ENCODE measurements around the gene SPAG16. TPM values are rescaled to one million over a fixed set of nuclear protein-coding genes. Genes with fewer than 3 reads are reported as not detected.

Gene SPAG16
- total RNA-seq, 2 experiments from 2014 or later = 2.8 to 3.2 TPM

DNA sequence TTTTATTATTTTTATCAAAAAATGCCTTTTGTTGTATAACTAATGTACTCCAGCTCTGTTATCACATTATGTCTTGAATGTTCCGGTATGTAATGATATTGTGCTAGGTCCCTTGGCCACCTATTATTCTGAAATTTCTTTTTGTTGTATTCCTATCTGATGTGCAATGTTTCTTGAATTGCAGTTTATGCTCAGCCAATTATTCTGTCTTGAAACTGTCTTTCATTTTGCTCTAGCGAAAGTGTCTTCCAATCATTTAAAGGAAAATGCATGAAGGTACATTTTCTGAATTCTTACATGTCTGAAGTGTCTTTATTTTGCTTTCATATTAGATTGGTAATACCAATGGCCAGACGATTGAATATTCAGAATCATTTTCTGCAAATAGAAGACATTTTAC lies 277.5 kb downstream of the SPAG16 start:
- Mint-ChIP-seq H3K9me3 (peaks cover 11% of the 10 kb centered on the region), H3K36me3 (ENCODE audit: low read depth) (no peaks in the 10 kb centered on the region), H3K4me3 (no peak overlapping the region), H3K27ac (no peak overlapping the region), H3K4me1 (ENCODE audit: low read depth) (no peaks in the 10 kb centered on the region), H3K27me3 (no peaks in the 10 kb centered on the region)
- no peak overlapping the region for H3K4me3 ChIP-seq (ENCODE audit: low read length)
- H3K27me3 ChIP-seq (ENCODE audit: control insufficient read depth in 1 of 2, insufficient read depth in 2 of 2, low read length in 2 of 2) = no peaks in the 10 kb centered on the region
- ATAC-seq (ENCODE audit: poor library complexity) = no peak
- intact Hi-C loops (cut with DNase I, micrococcal nuclease) = no loop called here
- CTCF ChIA-PET = no interaction called here
- no peaks in the 10 kb centered on the region for H3K9me3 ChIP-seq (ENCODE audit: control insufficient read depth in 1 of 2, insufficient read depth in 1 of 2, low read length in 2 of 2)
- H3K4me1 ChIP-seq (ENCODE audit: insufficient read depth, low read length) = no peaks in the 10 kb centered on the region
- TF ChIP-seq, protein P1, sequence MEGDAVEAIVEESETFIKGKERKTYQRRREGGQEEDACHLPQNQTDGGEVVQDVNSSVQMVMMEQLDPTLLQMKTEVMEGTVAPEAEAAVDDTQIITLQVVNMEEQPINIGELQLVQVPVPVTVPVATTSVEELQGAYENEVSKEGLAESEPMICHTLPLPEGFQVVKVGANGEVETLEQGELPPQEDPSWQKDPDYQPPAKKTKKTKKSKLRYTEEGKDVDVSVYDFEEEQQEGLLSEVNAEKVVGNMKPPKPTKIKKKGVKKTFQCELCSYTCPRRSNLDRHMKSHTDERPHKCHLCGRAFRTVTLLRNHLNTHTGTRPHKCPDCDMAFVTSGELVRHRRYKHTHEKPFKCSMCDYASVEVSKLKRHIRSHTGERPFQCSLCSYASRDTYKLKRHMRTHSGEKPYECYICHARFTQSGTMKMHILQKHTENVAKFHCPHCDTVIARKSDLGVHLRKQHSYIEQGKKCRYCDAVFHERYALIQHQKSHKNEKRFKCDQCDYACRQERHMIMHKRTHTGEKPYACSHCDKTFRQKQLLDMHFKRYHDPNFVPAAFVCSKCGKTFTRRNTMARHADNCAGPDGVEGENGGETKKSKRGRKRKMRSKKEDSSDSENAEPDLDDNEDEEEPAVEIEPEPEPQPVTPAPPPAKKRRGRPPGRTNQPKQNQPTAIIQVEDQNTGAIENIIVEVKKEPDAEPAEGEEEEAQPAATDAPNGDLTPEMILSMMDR (IDR thresholded peaks at IDR 0.05) = no peak
- POLR2A ChIA-PET = no interaction called here
- H3K36me3 ChIP-seq (ENCODE audit: insufficient read depth, low read length) = no peaks in the 10 kb centered on the region
- no peak overlapping the region for H3K27ac ChIP-seq (ENCODE audit: low read depth in 1 of 2, low read length in 2 of 2)
- no peak for DNase-seq

GRCh38 chr2:213562539-213563180 lies 278.4 kb downstream of the SPAG16 start:
- no peaks in the 10 kb centered on the region for H3K36me3 ChIP-seq (ENCODE audit: insufficient read depth, low read length)
- ATAC-seq (ENCODE audit: poor library complexity) = no peak
- peaks cover 11% of the 10 kb centered on the region for H3K9me3 Mint-ChIP-seq
- H3K4me1 Mint-ChIP-seq (ENCODE audit: low read depth) = no peaks in the 10 kb centered on the region
- TF ChIP-seq, protein P1 (IDR thresholded peaks at IDR 0.05) = no peak
- no peaks in the 10 kb centered on the region for H3K9me3 ChIP-seq (ENCODE audit: control insufficient read depth in 1 of 2, insufficient read depth in 1 of 2, low read length in 2 of 2)
- no peak overlapping the region for H3K4me3 ChIP-seq (ENCODE audit: low read length)
- DNase-seq = no peak
- no peaks in the 10 kb centered on the region for H3K27me3 ChIP-seq (ENCODE audit: control insufficient read depth in 1 of 2, insufficient read depth in 2 of 2, low read length in 2 of 2)
- intact Hi-C loops (cut with DNase I, micrococcal nuclease) = no loop called here
- no peaks in the 10 kb centered on the region for H3K36me3 Mint-ChIP-seq (ENCODE audit: low read depth)
- ChIA-PET POLR2A (no interaction called here), CTCF (no interaction called here)
- no peak overlapping the region for H3K27ac Mint-ChIP-seq
- no peaks in the 10 kb centered on the region for H3K27me3 Mint-ChIP-seq
- no peak overlapping the region for H3K27ac ChIP-seq (ENCODE audit: low read depth in 1 of 2, low read length in 2 of 2)
- no peaks in the 10 kb centered on the region for H3K4me1 ChIP-seq (ENCODE audit: insufficient read depth, low read length)
- H3K4me3 Mint-ChIP-seq = no peak overlapping the region

- ChIA-PET CTCF (no interaction called here), POLR2A (no interaction called here)
- H3K27ac ChIP-seq (ENCODE audit: low read depth in 1 of 2, low read length in 2 of 2) = no peak overlapping the region
- no peaks in the 10 kb centered on the region for H3K36me3 ChIP-seq (ENCODE audit: insufficient read depth, low read length)
- Mint-ChIP-seq H3K4me1 (ENCODE audit: low read depth) (no peaks in the 10 kb centered on the region), H3K36me3 (ENCODE audit: low read depth) (no peaks in the 10 kb centered on the region), H3K27me3 (no peaks in the 10 kb centered on the region), H3K27ac (no peak overlapping the region), H3K4me3 (no peak overlapping the region), H3K9me3 (peaks cover 11% of the 10 kb centered on the region)
- H3K4me3 ChIP-seq (ENCODE audit: low read length) = no peak overlapping the region
- no peaks in the 10 kb centered on the region for H3K4me1 ChIP-seq (ENCODE audit: insufficient read depth, low read length)
- no peaks in the 10 kb centered on the region for H3K27me3 ChIP-seq (ENCODE audit: control insufficient read depth in 1 of 2, insufficient read depth in 2 of 2, low read length in 2 of 2)
- TF ChIP-seq, protein P1 (IDR thresholded peaks at IDR 0.05) = no peak
- no peaks in the 10 kb centered on the region for H3K9me3 ChIP-seq (ENCODE audit: control insufficient read depth in 1 of 2, insufficient read depth in 1 of 2, low read length in 2 of 2)
- DNase-seq (no peak), ATAC-seq (ENCODE audit: poor library complexity) (no peak)
- intact Hi-C loops (cut with DNase I, micrococcal nuclease) = no loop called here
Measured at GRCh38 chr2:213566846-213567245, 282.6 kb downstream of the SPAG16 start.
